Upper lobe of left lung (tissue), 6 donors: ENCODE data around the gene DUSP9. TPM values are rescaled to one million over a fixed set of nuclear protein-coding genes. Genes with fewer than 3 reads are reported as not detected.

Experiments used
- ATAC-seq, 2 donors: fragments of 200-7000 bp; cut with Tn5 transposase; one replicate each; pipeline ENCODE4 v1.9.1; 2022; ENCODE audit warnings: mild to moderate bottlenecking in 2 of 2, moderate library complexity in 2 of 2; ENCODE audit not compliant: low FRiP score in 2 of 2
- DNase-seq, 2 donors: peaks; one replicate each; pipeline ENCODE4 v3.0.0-alpha.2; 2019 to 2020
- H3K27ac ChIP-seq, 4 donors: fragments of 200-600 bp; sonication (generic); one replicate each; pipeline ENCODE4 v1.5.1; 2016 to 2019
- H3K27me3 ChIP-seq, 4 donors: fragments of 200-600 bp; sonication (generic); one replicate each; pipeline ENCODE4 v1.5.1; 2017 to 2019
- H3K36me3 ChIP-seq, 4 donors: fragments of 200-600 bp; sonication (generic); one replicate each; pipeline ENCODE4 v1.5.1; 2016 to 2019
- H3K4me1 ChIP-seq, 4 donors: fragments of 200-600 bp; sonication (generic); one replicate each; pipeline ENCODE4 v1.5.1; 2018 to 2019
- H3K4me3 ChIP-seq, 4 donors: fragments of 200-600 bp; sonication (generic); one replicate each; pipeline ENCODE4 v1.5.1; 2017 to 2019; ENCODE audit warnings: mild to moderate bottlenecking in 2 of 4, moderate library complexity in 1 of 4
- H3K9me3 ChIP-seq, 4 donors: fragments of 200-600 bp; sonication (generic); one replicate each; pipeline ENCODE4 v1.5.1; 2018 to 2019
- CTCF ChIP-seq, 6 experiments: fragments of 450-650 bp in 4 of 6; fragments of 200-600 bp in 2 of 6; sonication (generic) in 2 of 6; IDR thresholded peaks; one replicate each; pipeline ENCODE4 v1.5.1; 2016 to 2019; ENCODE audit warnings: antibody characterized with exemption in 6 of 6
- EP300 ChIP-seq, 4 donors: sonication (generic); formaldehyde crosslinking; IDR thresholded peaks; one replicate each; pipeline ENCODE4 v1.5.1; 2017; ENCODE audit warnings: antibody characterized with exemption in 4 of 4, control low read depth in 2 of 4
- POLR2A ChIP-seq, 4 donors: fragments of 450-650 bp; IDR thresholded peaks; one replicate each; pipeline ENCODE4 v1.5.1; 2016 to 2017; ENCODE audit warnings: antibody characterized with exemption in 4 of 4, mild to moderate bottlenecking in 2 of 4
- POLR2AphosphoS5 ChIP-seq, 2 donors: sonication (generic); formaldehyde crosslinking; IDR thresholded peaks; one replicate each; pipeline ENCODE4 v1.5.1; 2017; ENCODE audit warnings: antibody characterized with exemption in 2 of 2
- WGBS, 2 donors: methylation state at CpG; one replicate each; pipeline ENCODE4 v1.1.5; 2017 to 2018; 5-methylcytosine and 5-hydroxymethylcytosine counted together
- total RNA-seq, 6 donors: library from RNA; depleted of rRNA in 4 of 6; stranded (reverse); fragments of >200 nt in 4 of 6; gene quantifications; one replicate each; pipeline versions ENCODE4 v1.1.0 to v1.2.1, GENCODE V29; 2016 to 2021
- donor health status: DM: no; HTN: no; CAD: no; lungs with moderate emphysema.
- donor health status: DM: no; HTN: yes; CAD: no; lungs with severe emphysema.

Gene DUSP9
- total RNA-seq, 6 donors from 2014 or later, result 0.14 to 0.44 (median 0.27) TPM; not detected in 3

- WGBS, 2 donors, result 67 to 87% methylated on average over 3 to 9 of the region's 9 CpGs
- ATAC-seq (no peak), DNase-seq (no peak)
- H3K9me3 ChIP-seq, result peaks cover 0 to 18% (median 2%) of the 10 kb centered on the region in 4 donors
- TF ChIP-seq POLR2AphosphoS5 (IDR thresholded peaks at IDR 0.05) (no peak), POLR2A (IDR thresholded peaks at IDR 0.05) (no peak), CTCF (IDR thresholded peaks at IDR 0.05) (no peak), EP300 (IDR thresholded peaks at IDR 0.05) (no peak)
- no peak overlapping the region for H3K27ac ChIP-seq
- no peak overlapping the region for H3K4me3 ChIP-seq
- H3K27me3 ChIP-seq, result no peaks in the 10 kb centered on the region
- no peaks in the 10 kb centered on the region for H3K4me1 ChIP-seq
- no peaks in the 10 kb centered on the region for H3K36me3 ChIP-seq
These were observed 10.2 kb downstream of the DUSP9 start for GRCh38 chrX:153657161-153657560.

GRCh38 chrX:153659268-153659667 is 12.3 kb downstream of the DUSP9 start:
- ATAC-seq (no peak), DNase-seq (no peak)
- H3K4me1 ChIP-seq, result peaks cover 0 to 3% (median 0%) of the 10 kb centered on the region in 4 donors
- H3K27me3 ChIP-seq, result no peaks in the 10 kb centered on the region
- no peak overlapping the region for H3K27ac ChIP-seq
- H3K4me3 ChIP-seq, result no peak overlapping the region
- peaks cover 0 to 12% (median 0%) of the 10 kb centered on the region in 4 donors for H3K9me3 ChIP-seq
- no peaks in the 10 kb centered on the region for H3K36me3 ChIP-seq
- 90 to 91% methylated on average over 3 of the region's 3 CpGs for WGBS, 2 donors
- TF ChIP-seq CTCF (IDR thresholded peaks at IDR 0.05) (no peak), POLR2AphosphoS5 (IDR thresholded peaks at IDR 0.05) (no peak), EP300 (IDR thresholded peaks at IDR 0.05) (no peak), POLR2A (IDR thresholded peaks at IDR 0.05) (no peak)

GRCh38 chrX:153662266-153662665 is 15.3 kb downstream of the DUSP9 start:
- Histone ChIP-seq H3K27ac (no peak overlapping the region), H3K36me3 (no peaks in the 10 kb centered on the region), H3K4me1 (peaks cover 0 to 3% (median 0%) of the 10 kb centered on the region in 4 donors), H3K9me3 (peaks cover 0 to 4% (median 0%) of the 10 kb centered on the region in 4 donors), H3K4me3 (no peak overlapping the region), H3K27me3 (no peaks in the 10 kb centered on the region)
- ATAC-seq (no peak), DNase-seq (peak; percentile 61 to 83)
- no peak for TF ChIP-seq POLR2A (IDR thresholded peaks at IDR 0.05)
- peak in 4 of 6 experiments; percentile 9 to 35 (median 27) for TF ChIP-seq CTCF (IDR thresholded peaks at IDR 0.05)
- TF ChIP-seq EP300 (IDR thresholded peaks at IDR 0.05), result no peak
- no peak for TF ChIP-seq POLR2AphosphoS5 (IDR thresholded peaks at IDR 0.05)
- WGBS, 2 donors, result 31% methylated on average over 31 of the region's 31 CpGs; no CpG with 5 or more reads in 1 of the 2 donors

- Histone ChIP-seq H3K4me3 (no peak overlapping the region), H3K27me3 (peaks cover 0 to 7% (median 0%) of the 10 kb centered on the region in 4 donors), H3K9me3 (no peaks in the 10 kb centered on the region), H3K36me3 (no peaks in the 10 kb centered on the region), H3K4me1 (peaks cover 0 to 3% (median 0%) of the 10 kb centered on the region in 4 donors), H3K27ac (no peak overlapping the region)
- WGBS, 2 donors, result 78 to 79% methylated on average over 9 of the region's 9 CpGs
- ATAC-seq (no peak), DNase-seq (no peak)
- no peak for TF ChIP-seq POLR2AphosphoS5 (IDR thresholded peaks at IDR 0.05)
- no peak for TF ChIP-seq CTCF (IDR thresholded peaks at IDR 0.05)
- TF ChIP-seq EP300 (IDR thresholded peaks at IDR 0.05), result no peak
- TF ChIP-seq POLR2A (IDR thresholded peaks at IDR 0.05), result no peak
These were observed 18.8 kb downstream of the DUSP9 start for GRCh38 chrX:153665726-153666306.
